Astrocyte of the spinal cord (primary cell): Measurements from ENCODE around the gene GNG7.

Experiments
- DNase-seq: peaks from one replicate; pipeline ENCODE4 v3.0.0; 2011; ENCODE audit warnings: low read depth, low spot score
- H3K4me3 ChIP-seq: 2 replicates; pipeline ENCODE4 v1.5.1; 2011; ENCODE audit warnings: low read depth, mild to moderate bottlenecking, low read length, moderate library complexity
- in situ Hi-C: cut with HindIII; loops from 2 replicates; pipeline ENCODE4 v1.10.0; 2017; ENCODE audit warnings: low sequenced_read_pairs
- TF ChIP-seq, protein P1 (sequence below): IDR thresholded peaks from 2 replicates; pipeline ENCODE4 v1.5.1; 2012; ENCODE audit warnings: low read depth, mild to moderate bottlenecking, low read length, inconsistent platforms

The GNG7 gene

DNA sequence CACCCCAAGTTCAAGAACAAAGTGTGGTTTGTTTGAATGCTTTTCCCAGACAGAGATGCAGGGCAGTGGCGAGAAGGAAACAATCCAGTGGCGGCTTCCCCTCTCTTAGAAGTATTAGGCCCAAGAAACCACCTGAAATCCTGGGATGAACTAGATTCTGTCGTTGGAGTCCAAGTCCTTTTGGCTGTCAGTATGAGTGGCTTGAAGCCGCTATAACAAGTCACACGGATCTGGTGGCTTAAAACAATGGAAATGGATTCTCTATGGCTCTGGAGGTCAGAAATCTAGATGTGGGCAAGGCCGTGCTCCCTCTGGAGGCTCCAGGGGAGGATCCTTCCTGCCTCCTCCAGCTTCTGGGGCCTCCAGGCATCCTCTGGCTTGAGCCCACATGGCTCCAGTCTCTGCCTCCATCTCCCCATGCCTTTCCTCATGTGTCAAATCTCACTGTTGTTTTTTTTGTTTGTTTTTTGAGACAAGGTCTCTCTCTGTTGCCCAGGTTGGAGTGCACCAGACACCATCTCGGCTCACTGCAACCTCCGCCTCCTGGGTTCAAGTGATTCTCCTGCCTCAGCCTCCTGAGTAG lies 97.7 kb downstream of the GNG7 start:
- no peak overlapping the region for H3K4me3 ChIP-seq
- in situ Hi-C loops: no loop called here
- TF ChIP-seq, protein P1, sequence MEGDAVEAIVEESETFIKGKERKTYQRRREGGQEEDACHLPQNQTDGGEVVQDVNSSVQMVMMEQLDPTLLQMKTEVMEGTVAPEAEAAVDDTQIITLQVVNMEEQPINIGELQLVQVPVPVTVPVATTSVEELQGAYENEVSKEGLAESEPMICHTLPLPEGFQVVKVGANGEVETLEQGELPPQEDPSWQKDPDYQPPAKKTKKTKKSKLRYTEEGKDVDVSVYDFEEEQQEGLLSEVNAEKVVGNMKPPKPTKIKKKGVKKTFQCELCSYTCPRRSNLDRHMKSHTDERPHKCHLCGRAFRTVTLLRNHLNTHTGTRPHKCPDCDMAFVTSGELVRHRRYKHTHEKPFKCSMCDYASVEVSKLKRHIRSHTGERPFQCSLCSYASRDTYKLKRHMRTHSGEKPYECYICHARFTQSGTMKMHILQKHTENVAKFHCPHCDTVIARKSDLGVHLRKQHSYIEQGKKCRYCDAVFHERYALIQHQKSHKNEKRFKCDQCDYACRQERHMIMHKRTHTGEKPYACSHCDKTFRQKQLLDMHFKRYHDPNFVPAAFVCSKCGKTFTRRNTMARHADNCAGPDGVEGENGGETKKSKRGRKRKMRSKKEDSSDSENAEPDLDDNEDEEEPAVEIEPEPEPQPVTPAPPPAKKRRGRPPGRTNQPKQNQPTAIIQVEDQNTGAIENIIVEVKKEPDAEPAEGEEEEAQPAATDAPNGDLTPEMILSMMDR: no peak
- DNase-seq: no peak

DNA sequence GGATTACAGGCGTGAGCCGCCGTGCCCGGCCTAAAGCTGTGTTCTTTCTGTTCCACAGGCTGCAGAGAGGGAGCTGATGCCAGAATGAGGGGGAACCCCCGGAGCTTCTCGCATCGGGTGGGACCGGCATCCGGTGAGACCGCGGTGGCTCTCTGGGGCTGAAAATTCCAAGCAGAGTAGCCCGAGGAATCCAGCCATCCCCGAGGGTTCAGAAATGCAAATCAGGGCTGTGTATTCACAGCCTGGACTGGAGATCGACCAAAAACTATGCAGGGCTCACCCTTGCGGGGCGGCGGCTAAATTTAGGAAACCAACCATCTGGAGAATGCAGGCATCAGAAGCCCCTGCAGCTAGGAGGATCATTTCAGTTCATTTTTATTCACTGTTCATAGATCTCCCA lies 99.2 kb downstream of the GNG7 start:
- DNase-seq: peak; percentile 78
- in situ Hi-C loops: no loop called here
- H3K4me3 ChIP-seq: peak overlapping the region; percentile 6

DNA sequence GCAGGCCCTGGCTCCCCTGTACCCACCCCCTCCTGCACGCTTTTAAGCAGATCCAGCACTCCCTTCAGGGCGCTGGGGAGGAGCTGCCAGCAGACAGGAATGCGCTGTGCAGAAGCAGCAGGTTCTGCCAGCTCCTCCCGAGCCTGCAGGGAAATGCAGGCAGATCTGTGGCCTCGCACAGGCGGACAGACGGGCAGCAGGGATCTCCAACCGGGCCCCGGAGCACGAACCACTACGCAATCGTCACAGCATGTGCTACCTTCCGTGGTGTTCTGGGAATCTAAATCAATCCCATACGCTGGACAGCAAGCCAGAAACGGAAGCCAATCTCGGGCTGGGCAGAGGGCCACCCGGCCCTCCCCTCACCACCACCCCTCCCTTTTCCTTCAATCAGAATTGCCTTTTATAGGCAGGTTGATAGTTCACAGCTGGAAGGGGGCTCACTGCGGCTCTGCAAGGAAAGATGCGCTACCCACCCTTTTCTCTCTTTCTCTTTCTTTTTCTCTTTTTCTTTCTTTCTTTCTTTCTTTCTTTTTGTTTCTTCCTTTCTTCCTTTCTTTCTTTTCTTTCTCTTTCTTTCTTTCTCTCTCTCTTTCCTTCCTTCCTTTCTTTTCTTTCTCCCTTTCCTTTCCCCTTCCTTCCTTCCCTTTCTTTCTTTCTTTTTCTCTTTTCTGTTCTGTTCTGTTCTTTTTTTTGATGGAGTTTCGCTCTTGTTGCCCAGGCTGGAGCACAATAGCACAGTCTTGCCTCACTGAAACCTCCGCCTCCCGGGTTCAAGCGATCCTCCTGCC lies 99.9 kb downstream of the GNG7 start:
- DNase-seq: peak; percentile 97
- in situ Hi-C loops: no loop called here
- TF ChIP-seq, protein P1: no peak
- no peak overlapping the region for H3K4me3 ChIP-seq

More for the DNA sequence above, 99.2 kb downstream of the GNG7 start:
- TF ChIP-seq, protein P1: no peak

DNA sequence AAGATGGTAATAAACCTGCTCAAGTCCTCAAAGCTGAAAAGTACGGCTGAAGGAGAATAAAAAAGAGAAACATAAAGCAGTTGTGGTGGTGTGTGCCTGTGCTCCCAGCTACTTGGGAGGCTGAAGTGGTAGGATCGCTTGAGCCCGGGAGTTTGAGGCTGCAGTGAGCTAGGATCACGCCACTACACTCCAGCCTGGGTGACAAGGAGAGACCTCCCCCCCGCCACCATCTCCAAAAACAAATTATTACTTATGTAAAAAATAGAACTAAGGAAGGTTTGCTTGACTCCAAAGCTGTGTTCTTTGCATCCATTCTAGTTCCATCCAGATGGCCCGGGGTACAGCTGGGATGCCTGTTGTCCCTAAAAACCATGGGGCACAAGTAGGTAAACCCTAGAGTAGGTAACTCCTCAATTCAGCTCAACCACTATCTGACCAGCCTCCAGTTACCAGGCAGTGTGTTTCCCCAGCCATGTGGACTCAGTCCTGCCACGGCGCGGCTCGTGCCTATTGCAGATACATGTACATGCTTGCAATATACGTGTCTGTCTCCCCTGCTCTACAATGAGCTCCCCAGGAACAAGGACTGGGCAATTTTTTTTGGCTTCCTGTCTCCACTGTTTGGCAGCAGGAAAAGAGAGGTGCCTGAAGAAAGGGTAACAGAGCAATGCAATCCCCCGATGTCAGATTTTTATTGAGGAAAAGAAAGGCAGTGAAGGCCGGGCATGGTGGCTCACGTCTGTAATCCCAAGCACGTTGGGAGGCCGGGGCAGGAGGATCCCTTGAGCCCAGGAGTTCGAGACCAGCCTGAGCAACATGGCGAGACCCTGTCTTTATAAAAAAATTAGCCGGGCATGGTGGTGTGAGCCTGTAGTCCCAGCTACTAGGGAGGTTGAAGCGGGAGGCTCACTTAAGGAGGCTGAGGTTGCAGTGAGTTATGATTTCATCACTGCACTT lies 101.3 kb downstream of the GNG7 start:
- TF ChIP-seq, protein P1: no peak
- DNase-seq: no peak
- no peak overlapping the region for H3K4me3 ChIP-seq
- in situ Hi-C loops: no loop called here

DNA sequence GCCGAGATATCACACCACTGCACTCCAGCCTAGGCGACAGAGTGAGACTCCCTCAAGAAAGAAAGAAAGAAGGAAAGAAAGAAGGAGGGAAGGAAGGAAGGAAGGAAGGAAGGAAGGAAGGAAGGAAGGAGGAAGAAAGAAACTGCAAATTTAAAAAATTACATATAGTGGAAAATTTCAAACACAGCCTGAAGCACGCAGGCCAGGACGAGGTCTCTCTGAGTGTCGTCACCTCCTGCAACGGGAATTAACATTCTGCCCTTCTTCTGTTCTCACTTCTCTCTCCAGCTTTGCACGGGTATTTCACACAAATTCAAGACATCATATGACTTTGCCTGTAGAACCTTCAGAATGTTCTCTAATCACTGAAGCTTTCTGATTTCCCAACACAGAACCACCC lies 108.2 kb downstream of the GNG7 start:
- H3K4me3 ChIP-seq: no peak overlapping the region
- in situ Hi-C loops: no loop called here
- TF ChIP-seq, protein P1: no peak
- no peak for DNase-seq

DNA sequence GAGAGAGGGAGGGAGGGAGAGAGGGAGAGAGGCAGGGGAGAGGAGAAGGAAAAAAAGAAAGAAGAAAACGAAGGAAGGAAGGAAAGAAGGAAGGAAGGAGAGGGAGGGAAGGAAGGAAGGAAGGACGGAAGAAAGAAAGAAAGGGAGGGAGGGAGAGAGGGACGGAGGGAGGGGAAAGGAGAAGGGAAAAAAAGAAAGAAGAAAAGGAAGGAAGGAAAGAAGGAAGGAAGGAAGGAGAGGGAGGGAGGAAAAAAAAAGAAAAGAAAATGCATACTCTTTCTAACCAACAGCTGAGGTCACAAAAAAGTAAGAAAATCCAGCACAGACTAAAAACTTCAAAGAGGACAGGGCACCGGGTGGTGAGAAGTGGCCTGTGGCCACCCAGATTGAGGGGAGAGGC lies 109.7 kb downstream of the GNG7 start:
- H3K4me3 ChIP-seq: no peak overlapping the region
- TF ChIP-seq, protein P1: no peak
- in situ Hi-C loops: no loop called here

More for the DNA sequence above, 109.7 kb downstream of the GNG7 start:
- no peak for DNase-seq
